NCI-H2081 treated with DMSO at 0.1 percent for 48 hours (cell line): ENCODE measurements around the gene CCNK.
A peak's percentile ranks its signal among the peaks of the same experiment; 100 is the strongest.

Experiments used
- DNase-seq: peaks from one replicate; lab custom pipeline; 2025; lab: John Stamatoyannopoulos, UW

CCNK gene

GRCh38 chr14:99519931-99520421 is 38.8 kb downstream of the CCNK start:
- no peak for DNase-seq

GRCh38 chr14:99520571-99521081 is 39.4 kb downstream of the CCNK start:
- no peak for DNase-seq

GRCh38 chr14:99521176-99522024 is 40.2 kb downstream of the CCNK start:
- DNase-seq: no peak

GRCh38 chr14:99522025-99522401 is 40.8 kb downstream of the CCNK start:
- no peak for DNase-seq

- no peak for DNase-seq
Measured at GRCh38 chr14:99522457-99522891, 41.3 kb downstream of the CCNK start.

GRCh38 chr14:99522934-99523703 is 41.9 kb downstream of the CCNK start:
- no peak for DNase-seq

GRCh38 chr14:99523704-99524055 is 42.5 kb downstream of the CCNK start:
- no peak for DNase-seq

- DNase-seq: peak; percentile 76
Measured at GRCh38 chr14:99524091-99524661, 43.0 kb downstream of the CCNK start.

- DNase-seq: no peak
Measured at GRCh38 chr14:99524804-99525698, 43.8 kb downstream of the CCNK start.

GRCh38 chr14:99525699-99526080 is 44.5 kb downstream of the CCNK start:
- no peak for DNase-seq

- DNase-seq: no peak
Measured at GRCh38 chr14:99527026-99527425, 45.8 kb downstream of the CCNK start.

- DNase-seq: no peak
Measured at GRCh38 chr14:99527427-99528076, 46.3 kb downstream of the CCNK start.

GRCh38 chr14:99529899-99530298 is 48.7 kb downstream of the CCNK start:
- no peak for DNase-seq

GRCh38 chr14:99530407-99531155 is 49.4 kb downstream of the CCNK start:
- no peak for DNase-seq

GRCh38 chr14:99531251-99532096 is 50.3 kb downstream of the CCNK start:
- no peak for DNase-seq

GRCh38 chr14:99532310-99532709 is 51.1 kb downstream of the CCNK start:
- DNase-seq: no peak

GRCh38 chr14:99534333-99534732 is 53.1 kb downstream of the CCNK start:
- DNase-seq: no peak

GRCh38 chr14:99534863-99535262 is 53.7 kb downstream of the CCNK start:
- no peak for DNase-seq

GRCh38 chr14:99535448-99535847 is 54.2 kb downstream of the CCNK start:
- DNase-seq: no peak
